H1 (cell line): Measurements from ENCODE around the gene POFUT2. TPM values are rescaled to one million over a fixed set of nuclear protein-coding genes. Genes with fewer than 3 reads are reported as not detected.

Source experiments
- RFX5 ChIP-seq: IDR thresholded peaks from 2 replicates; pipeline ENCODE4 v1.6.1; 2011; ENCODE audit warnings: low read depth, low read length, improper control_type of control experiment, borderline replicate concordance
- ZNF274 ChIP-seq: IDR thresholded peaks from 2 replicates; pipeline ENCODE4 v1.7.0; 2012; ENCODE audit warnings: low read length, borderline replicate concordance; ENCODE audit errors: extremely low read depth
- polyA plus RNA-seq, 7 experiments: library from polyadenylated mRNA; depleted of rRNA in 3 of 7; stranded (reverse) in 5 of 7; unstranded in 2 of 7; fragments of >200 nt in 5 of 7; fragments of 200-250 nt in 2 of 7; gene quantifications; 1 replicate in 5 of 7; 2 replicates in 1 of 7; 4 replicates in 1 of 7; pipeline versions ENCODE4 v1.2.1 to v1.2.3, GENCODE V29; 2011 to 2013; ENCODE audit warnings: missing spikeins in 2 of 7, mixed read lengths in 2 of 7
- total RNA-seq: library from RNA; stranded (reverse); fragmentation: NEBNext Ultra II Directional; extraction: Animal tissue kit (Norgen Biotek cat#: 25700); gene quantifications from 2 replicates; pipeline ENCODE4 v1.2.1, GENCODE V29; 2021

The POFUT2 gene
- total and polyA plus RNA-seq, 2 of the 8 experiments (the other 6 are each of a cell fraction or from before 2014, with no cell fraction given) = 13.7 to 32.1 TPM

GRCh38 chr21:45280969-45281368 is 6.7 kb downstream of the POFUT2 start (continued):
- no peak for TF ChIP-seq ZNF274
- TF ChIP-seq RFX5 = no peak
